Erythroblast (primary cell): ENCODE measurements around the gene CCDC158.
"Not testable (repeated sequence)": the region's sequence is repeated elsewhere in the genome, so short reads cannot be mapped to it uniquely, and the experiment has no call there.

Experiments
- DNase-seq, 2 experiments: peaks; one replicate each; lab custom pipeline; 2025; lab: John Stamatoyannopoulos, UW
- GATA1 ChIP-seq: IDR thresholded peaks from 2 replicates; pipeline ENCODE4 v1.6.1; 2011; ENCODE audit warnings: low read depth, mild to moderate bottlenecking, control low read depth, low read length, moderate library complexity
- POLR2A ChIP-seq: IDR thresholded peaks from 2 replicates; pipeline ENCODE4 v1.6.1; 2011; ENCODE audit warnings: mild to moderate bottlenecking, low read length

CCDC158 gene

DNA sequence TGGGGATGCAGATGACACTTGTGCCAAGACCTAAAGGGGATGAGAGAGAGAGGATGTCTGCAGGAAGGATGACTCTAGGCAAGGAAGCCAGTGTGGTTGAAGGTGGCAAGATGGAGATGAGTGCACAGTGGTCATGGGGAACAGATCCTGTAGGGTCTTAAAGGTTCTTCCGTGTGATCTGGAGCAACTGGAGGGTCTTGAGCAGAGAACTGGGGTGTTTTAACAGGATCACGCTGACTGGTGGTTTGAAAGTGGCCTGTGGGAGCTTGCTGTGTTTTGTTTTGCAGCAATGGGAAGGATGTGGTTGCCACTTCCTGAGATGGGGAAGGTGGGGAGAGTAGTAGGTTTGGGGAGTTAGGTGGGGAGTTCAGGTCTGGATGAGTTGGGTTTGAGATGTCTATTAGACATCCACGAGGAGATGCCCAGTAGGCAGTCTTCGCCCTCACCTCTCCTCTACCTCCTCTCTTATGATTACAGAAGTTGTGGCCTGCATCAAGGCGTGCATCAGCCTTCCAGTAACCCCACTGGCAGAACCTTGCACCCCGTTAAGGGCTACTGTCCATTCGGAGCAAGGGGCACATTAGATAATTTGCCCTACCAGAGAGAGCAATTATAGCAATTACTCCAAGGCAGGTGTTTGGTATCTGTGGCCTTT, 115.8 kb downstream of the CCDC158 start:
- DNase-seq = no peak

GRCh38 chr4:76302826-76303438, 118.0 kb downstream of the CCDC158 start:
- DNase-seq = no peak
- TF ChIP-seq GATA1 = no peak
- no peak for TF ChIP-seq POLR2A

More for the DNA sequence above, 115.8 kb downstream of the CCDC158 start:
- TF ChIP-seq POLR2A = no peak
- no peak for TF ChIP-seq GATA1

- no peak for DNase-seq
Measured at GRCh38 chr4:76301775-76302162, 119.2 kb downstream of the CCDC158 start.

GRCh38 chr4:76301068-76301774, 119.7 kb downstream of the CCDC158 start:
- TF ChIP-seq POLR2A = no peak
- TF ChIP-seq GATA1 = no peak
- no peak for DNase-seq

More at GRCh38 chr4:76301775-76302162, 119.2 kb downstream of the CCDC158 start:
- TF ChIP-seq POLR2A (no peak), GATA1 (no peak)

DNA sequence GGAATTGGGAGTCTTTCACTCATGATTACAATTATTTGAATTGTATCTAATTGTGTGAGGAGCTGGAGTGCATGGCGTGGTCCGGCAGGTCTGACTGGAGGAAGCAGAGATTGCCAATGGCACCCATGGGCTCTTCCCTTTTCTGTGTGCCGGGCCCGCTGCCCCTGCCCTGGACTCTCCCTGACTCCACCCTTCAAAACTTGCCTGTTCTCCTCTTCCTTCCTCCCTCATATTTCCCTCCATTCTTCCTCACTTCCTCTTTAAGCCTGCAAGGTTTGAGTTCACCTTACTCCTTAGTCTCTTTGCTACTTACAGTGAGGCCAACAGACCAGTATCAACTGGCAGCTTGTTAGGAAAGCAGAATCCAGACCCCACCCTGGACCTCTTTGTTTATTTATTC, 120.9 kb downstream of the CCDC158 start:
- TF ChIP-seq GATA1 (no peak), POLR2A (no peak)
- no peak for DNase-seq

DNA sequence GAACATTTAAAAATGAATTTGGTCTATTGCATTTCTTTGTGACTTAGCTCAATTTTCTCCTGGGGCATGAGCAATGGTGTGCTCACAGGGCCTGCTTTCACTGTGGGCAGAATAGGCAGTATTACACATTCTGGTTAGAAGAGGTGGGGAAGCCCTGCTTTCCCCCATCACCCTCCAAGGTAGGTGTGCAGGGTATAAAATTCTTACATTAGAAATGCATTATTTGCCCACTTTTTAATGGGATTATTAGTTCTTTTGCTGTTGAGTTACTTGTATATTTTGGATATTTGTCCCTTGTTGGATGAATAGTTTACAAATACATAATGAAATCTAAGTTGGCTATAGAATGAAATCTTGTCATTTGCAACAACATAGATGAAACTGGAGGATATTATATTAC, 122.7 kb downstream of the CCDC158 start:
- DNase-seq = no peak
- TF ChIP-seq POLR2A = no peak
- TF ChIP-seq GATA1 = no peak

DNA sequence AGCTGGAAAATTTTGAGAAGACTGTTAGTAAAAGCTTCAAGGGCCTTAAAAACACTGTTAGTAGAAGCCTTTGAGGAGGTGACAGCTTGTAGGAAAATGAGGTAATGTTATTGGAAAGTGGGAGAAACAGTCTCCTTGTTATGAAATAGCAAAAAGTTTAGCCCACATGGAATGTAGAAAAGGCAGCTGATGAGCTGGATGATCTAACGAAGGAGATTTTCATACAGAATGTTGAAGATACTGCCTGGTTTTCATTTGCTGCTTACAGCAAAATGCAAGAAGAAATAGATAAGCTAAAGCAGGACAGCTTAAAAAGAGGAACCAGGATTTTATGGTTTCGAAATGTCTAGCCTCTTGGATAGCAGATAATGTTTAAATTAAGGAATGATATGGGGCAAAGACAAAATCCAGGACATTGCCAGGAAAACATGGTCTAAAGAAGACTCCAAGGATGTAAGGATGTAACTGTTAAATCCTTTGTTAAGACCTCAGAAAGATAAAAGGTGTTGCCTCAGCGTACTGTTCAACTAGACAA, 124.6 kb downstream of the CCDC158 start:
- no peak for DNase-seq
- TF ChIP-seq GATA1 (no peak), POLR2A (no peak)

- no peak for DNase-seq
- TF ChIP-seq POLR2A (no peak), GATA1 (no peak)
Measured at GRCh38 chr4:76293772-76294171, 127.2 kb downstream of the CCDC158 start.

DNA sequence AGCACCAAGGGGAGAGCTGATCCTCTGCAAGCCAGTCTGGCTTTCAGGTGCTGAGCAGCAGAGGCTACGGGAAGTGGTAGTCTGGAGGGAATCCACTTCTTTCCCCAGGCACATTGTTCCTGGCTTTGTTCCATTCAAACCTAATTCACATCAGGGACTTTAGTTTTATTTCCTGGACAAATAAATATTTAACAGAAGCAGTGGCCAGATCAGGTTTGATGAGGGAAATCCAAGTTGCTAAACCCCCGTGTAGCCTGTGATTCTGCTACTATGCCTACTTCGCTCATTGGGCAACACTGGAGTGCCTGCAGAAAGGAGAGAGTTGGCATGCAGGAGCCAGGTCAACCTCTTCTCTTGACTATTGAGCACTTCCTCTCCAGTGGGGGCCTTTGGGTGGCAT, 128.2 kb downstream of the CCDC158 start:
- TF ChIP-seq POLR2A (no peak), GATA1 (no peak)
- DNase-seq = no peak

DNA sequence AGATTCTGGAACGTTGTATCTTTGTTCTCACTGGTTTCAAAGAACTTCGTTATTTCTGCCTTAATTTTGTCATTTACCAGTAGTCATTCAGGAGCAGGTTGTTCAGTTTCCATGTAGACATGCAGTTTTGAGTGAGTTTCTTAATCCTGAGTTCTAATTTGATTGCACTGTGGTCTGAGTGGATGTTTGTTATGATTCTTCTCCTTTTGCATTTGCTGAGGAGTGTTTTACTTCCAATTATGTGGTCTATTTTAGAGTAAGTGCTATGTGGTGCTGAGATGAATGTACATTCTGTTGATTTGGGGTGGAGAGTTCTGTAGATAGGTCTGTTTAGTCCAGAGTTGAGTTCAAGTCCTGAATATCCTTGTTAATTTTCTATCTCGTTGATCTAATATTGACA, 133.1 kb downstream of the CCDC158 start:
- not testable (repeated sequence) for DNase-seq

DNA sequence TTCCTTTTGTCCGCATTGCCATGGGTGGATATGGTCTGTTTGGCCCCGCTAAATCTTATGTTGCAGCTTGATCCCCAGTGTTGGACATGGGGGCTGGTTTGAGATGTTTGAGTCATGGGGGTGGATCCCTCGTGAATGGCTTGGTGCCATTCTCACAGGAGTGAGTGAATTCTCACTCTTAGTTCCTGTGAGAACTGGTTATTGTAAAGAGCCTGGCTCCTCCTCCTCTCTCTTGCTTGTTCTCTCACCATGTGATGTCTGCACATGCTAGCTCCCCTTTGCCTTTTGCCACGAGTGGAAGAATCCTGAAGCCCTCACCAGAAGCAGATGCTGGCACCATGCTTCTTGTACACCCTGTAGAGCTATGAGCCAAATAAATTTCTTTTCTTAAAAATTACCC, 137.0 kb downstream of the CCDC158 start:
- TF ChIP-seq POLR2A (no peak), GATA1 (no peak)

GRCh38 chr4:76282941-76283689, 137.8 kb downstream of the CCDC158 start:
- TF ChIP-seq POLR2A (no peak), GATA1 (no peak)
- DNase-seq = no peak

More for the DNA sequence above, 137.0 kb downstream of the CCDC158 start:
- DNase-seq = no peak

DNA sequence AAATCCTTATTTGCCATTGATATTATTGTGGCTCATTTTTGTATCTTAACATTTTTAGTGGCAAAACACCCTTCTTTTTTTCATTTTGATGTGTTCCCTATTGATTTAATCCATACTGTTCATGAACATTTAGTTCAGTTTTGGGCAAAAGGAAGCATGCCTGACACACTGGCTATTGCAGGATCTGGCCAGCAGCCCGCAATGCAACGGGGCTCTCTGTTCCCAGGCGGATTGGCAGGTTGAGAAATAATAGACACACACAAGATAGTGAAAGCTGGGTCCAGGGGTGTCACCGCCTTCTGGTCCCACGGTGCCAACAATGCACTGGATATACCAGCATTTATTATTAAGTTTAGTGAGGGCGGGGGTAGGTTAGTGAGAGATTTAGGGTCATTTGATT, 139.3 kb downstream of the CCDC158 start:
- DNase-seq = not testable (repeated sequence)
